Activated T-helper 2 cell treated with anti-CD3 and anti-CD28 coated beads, Interferon-gamma antibody, Interleukin-2, Interleukin-4, amounts not matched to agents 10 μg/mL and 5 μg/mL and 100 μg/mL, durations not matched to agents 14 hours and 24 hours and 36 hours (primary cell): ENCODE results near the gene KIF26B. TPM values are rescaled to one million over a fixed set of nuclear protein-coding genes. Genes with fewer than 3 reads are reported as not detected.

ENCODE experiments used
- DNase-seq: peaks from one replicate; pipeline ENCODE4 v3.0.0; 2021; ENCODE audit warnings: low spot score
- H3K27ac Mint-ChIP-seq: one replicate; pipeline ENCODE4 v1.8.0; 2021; ENCODE audit warnings: mixed read lengths
- H3K27me3 Mint-ChIP-seq: one replicate; pipeline ENCODE4 v1.8.0; 2021; ENCODE audit warnings: low read depth, mixed read lengths
- H3K36me3 Mint-ChIP-seq: one replicate; pipeline ENCODE4 v1.8.0; 2021; ENCODE audit warnings: low read depth, mixed read lengths
- H3K4me1 Mint-ChIP-seq: one replicate; pipeline ENCODE4 v1.8.0; 2021; ENCODE audit warnings: low read depth, mixed read lengths
- H3K4me3 Mint-ChIP-seq: one replicate; pipeline ENCODE4 v1.8.0; 2021; ENCODE audit warnings: low read depth, mild to moderate bottlenecking, moderate library complexity, mixed read lengths
- H3K9me3 Mint-ChIP-seq: one replicate; pipeline ENCODE4 v1.8.0; 2021; ENCODE audit warnings: mixed read lengths
- intact Hi-C: fragments of 100-400 bp; cut with micrococcal nuclease; formaldehyde crosslinking; loops from one replicate; pipeline ENCODE4 v1.15.1; 2023
- total RNA-seq: library from RNA; stranded (reverse); gene quantifications from 2 replicates; pipeline ENCODE4 v1.2.3, GENCODE V29; 2022

Gene KIF26B
- total RNA-seq, 1 donor from 2014 or later: 0.37 TPM

DNA sequence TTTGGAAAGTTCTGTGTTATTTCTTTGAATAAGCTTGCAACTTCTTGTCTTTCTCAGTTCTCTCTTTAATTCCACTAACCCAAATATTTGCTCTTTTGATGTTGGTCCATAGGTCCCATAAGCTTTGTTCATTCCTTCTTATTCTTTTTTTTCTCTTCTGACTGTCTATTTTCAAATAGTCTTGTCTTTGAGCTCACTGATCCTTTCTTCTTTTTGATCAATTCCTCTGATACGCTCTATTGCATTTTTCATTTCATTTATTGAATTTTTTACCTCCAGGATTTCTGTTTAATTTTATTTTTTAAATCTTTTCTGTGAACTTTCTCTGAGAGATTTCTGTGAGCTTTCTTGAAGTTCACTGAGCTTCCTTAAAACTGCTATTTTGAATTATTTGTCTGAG, 486.6 kb downstream of the KIF26B start:
- Mint-ChIP-seq H3K27ac (no peak overlapping the region), H3K9me3 (peaks cover 30% of the 10 kb centered on the region), H3K27me3 (no peaks in the 10 kb centered on the region)

DNA sequence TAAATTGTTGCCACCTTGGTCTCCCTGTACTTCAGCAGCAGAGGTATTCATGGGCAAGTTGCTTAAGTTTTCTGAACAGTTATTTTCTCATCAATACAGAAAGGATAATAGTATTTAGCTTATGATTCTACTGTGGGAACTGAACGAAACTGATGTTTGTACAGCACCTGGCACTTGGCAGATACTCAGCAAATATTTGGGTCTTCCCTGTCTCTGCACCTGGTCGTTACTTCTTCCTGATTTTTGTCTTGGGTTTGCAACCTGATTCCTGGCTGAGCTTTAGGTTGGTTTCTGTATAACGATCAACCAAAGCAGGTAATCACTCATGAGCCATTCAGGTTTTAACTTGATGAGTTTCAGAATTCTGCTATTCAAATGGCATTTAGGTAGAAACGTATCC, 490.6 kb downstream of the KIF26B start:
- Mint-ChIP-seq H3K27me3 (no peaks in the 10 kb centered on the region), H3K4me3 (no peak overlapping the region), H3K4me1 (peaks cover 5% of the 10 kb centered on the region), H3K9me3 (peaks cover 30% of the 10 kb centered on the region), H3K36me3 (no peaks in the 10 kb centered on the region), H3K27ac (no peak overlapping the region)
- DNase-seq: no peak
- intact Hi-C loops: no loop called here

More for the DNA sequence above, 486.6 kb downstream of the KIF26B start:
- no peak for DNase-seq
- Mint-ChIP-seq H3K4me1 (no peaks in the 10 kb centered on the region), H3K36me3 (no peaks in the 10 kb centered on the region), H3K4me3 (no peak overlapping the region)
- intact Hi-C loops: no loop called here

- H3K27ac Mint-ChIP-seq: no peak overlapping the region
- no peak overlapping the region for H3K4me3 Mint-ChIP-seq
- no peaks in the 10 kb centered on the region for H3K36me3 Mint-ChIP-seq
- intact Hi-C loops: no loop called here
- H3K9me3 Mint-ChIP-seq: peaks cover 28% of the 10 kb centered on the region
- H3K4me1 Mint-ChIP-seq: peaks cover 5% of the 10 kb centered on the region
- no peaks in the 10 kb centered on the region for H3K27me3 Mint-ChIP-seq
- no peak for DNase-seq
Observed at GRCh38 chr1:245645894-245646293, 491.1 kb downstream of the KIF26B start.

DNA sequence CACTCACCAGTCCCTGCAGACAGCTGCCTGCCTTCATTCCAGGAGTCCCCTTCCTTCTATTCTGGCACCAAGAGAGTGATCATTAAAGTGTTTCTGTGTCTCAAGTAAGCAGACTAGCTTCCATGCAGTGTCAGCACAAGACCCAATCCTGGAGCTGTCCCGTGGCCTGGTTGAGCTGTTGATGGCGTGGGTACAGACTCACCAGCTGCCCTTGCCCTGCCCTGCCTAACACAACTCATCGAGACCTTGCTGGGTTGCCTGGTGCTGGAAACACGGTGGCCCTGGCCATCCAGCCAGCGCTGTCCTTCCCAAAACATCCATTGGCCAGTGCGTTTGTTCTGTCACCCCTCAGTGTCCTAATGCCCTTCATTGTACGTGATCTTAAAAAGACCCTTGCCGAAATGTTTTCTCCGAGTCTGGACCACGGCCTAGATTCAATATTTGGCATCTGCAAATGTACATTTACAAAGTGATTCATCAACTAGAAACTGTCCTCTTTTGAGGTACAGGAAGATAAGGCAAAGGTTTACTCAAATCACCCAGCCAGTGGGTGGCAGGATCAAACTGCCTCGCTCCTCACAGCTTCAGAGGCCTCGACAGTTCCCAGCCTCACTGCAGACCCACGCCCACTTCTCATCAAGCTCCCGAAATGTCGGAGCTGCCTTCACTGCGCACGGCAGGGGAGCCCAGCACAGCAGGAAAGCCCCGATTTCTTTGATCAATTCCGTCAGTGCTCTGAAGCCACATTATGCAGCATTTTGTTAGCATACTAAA, 494.2 kb downstream of the KIF26B start:
- no peak overlapping the region for H3K4me3 Mint-ChIP-seq
- H3K4me1 Mint-ChIP-seq: peaks cover 5% of the 10 kb centered on the region
- H3K9me3 Mint-ChIP-seq: peaks cover 3% of the 10 kb centered on the region
- H3K36me3 Mint-ChIP-seq: no peaks in the 10 kb centered on the region
- intact Hi-C loops: no loop called here
- H3K27ac Mint-ChIP-seq: no peak overlapping the region
- no peak for DNase-seq
- H3K27me3 Mint-ChIP-seq: no peaks in the 10 kb centered on the region

- DNase-seq: no peak
- intact Hi-C loops: no loop called here
- H3K4me3 Mint-ChIP-seq: no peak overlapping the region
- no peaks in the 10 kb centered on the region for H3K27me3 Mint-ChIP-seq
- H3K36me3 Mint-ChIP-seq: no peaks in the 10 kb centered on the region
- H3K9me3 Mint-ChIP-seq: no peaks in the 10 kb centered on the region
- no peak overlapping the region for H3K27ac Mint-ChIP-seq
- peaks cover 5% of the 10 kb centered on the region for H3K4me1 Mint-ChIP-seq
Observed at GRCh38 chr1:245649666-245650065, 494.9 kb downstream of the KIF26B start.

DNA sequence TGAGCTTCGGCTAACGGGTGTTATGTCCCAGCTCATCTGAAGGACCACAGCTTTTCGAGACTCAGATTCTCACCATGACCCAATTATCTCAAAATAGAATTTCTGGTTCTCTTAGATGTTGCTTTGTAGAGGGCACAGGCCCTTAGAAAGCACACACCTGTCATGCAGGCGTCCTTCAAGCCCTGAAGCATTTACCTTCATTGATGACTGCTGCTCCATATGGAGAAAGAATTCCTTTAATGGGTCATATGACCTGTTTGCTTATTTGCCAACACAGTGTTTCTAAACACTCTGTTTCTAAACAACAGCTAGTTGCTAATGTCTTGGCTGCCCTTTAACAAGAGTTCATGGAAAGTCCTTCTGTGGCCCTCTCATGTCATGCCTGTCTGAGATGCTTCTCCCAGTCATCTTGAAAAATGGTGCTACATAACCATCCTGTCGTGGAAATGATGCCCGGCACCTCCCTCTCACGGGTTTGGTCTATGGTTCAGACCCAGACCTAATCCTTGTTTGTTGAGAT, 495.7 kb downstream of the KIF26B start:
- DNase-seq: no peak
- no peak overlapping the region for H3K27ac Mint-ChIP-seq
- H3K4me3 Mint-ChIP-seq: no peak overlapping the region
- intact Hi-C loops: no loop called here
- peaks cover 5% of the 10 kb centered on the region for H3K4me1 Mint-ChIP-seq
- no peaks in the 10 kb centered on the region for H3K36me3 Mint-ChIP-seq
- H3K27me3 Mint-ChIP-seq: no peaks in the 10 kb centered on the region
- H3K9me3 Mint-ChIP-seq: no peaks in the 10 kb centered on the region

DNA sequence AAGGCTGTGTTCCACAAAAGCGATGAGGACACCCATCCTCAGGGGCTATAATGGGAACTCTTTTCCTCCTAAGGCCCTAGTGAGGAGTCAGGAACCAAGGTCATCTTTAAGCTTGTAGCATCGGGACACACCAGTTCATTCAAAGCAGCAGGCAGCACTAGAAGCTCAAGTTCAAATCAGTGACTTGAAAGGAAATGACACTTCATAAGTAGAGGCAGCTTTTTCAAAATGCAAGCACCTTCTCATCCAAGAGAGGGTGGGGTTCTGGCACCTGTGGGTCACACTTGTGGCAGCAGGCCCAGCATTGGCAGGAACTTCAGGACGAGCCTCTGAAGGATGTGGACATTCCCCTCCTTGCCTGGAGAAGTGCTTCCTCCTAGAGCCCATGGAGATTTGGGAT, 496.3 kb downstream of the KIF26B start:
- DNase-seq: no peak
- intact Hi-C loops: no loop called here
- H3K27me3 Mint-ChIP-seq: no peaks in the 10 kb centered on the region
- no peak overlapping the region for H3K4me3 Mint-ChIP-seq
- H3K9me3 Mint-ChIP-seq: no peaks in the 10 kb centered on the region
- peaks cover 5% of the 10 kb centered on the region for H3K4me1 Mint-ChIP-seq
- no peaks in the 10 kb centered on the region for H3K36me3 Mint-ChIP-seq
- no peak overlapping the region for H3K27ac Mint-ChIP-seq

GRCh38 chr1:245652116-245652515, 497.3 kb downstream of the KIF26B start:
- Mint-ChIP-seq H3K27ac (no peak overlapping the region), H3K27me3 (no peaks in the 10 kb centered on the region), H3K9me3 (no peaks in the 10 kb centered on the region), H3K36me3 (no peaks in the 10 kb centered on the region), H3K4me1 (peaks cover 5% of the 10 kb centered on the region), H3K4me3 (no peak overlapping the region)
- no peak for DNase-seq
- intact Hi-C loops: no loop called here

DNA sequence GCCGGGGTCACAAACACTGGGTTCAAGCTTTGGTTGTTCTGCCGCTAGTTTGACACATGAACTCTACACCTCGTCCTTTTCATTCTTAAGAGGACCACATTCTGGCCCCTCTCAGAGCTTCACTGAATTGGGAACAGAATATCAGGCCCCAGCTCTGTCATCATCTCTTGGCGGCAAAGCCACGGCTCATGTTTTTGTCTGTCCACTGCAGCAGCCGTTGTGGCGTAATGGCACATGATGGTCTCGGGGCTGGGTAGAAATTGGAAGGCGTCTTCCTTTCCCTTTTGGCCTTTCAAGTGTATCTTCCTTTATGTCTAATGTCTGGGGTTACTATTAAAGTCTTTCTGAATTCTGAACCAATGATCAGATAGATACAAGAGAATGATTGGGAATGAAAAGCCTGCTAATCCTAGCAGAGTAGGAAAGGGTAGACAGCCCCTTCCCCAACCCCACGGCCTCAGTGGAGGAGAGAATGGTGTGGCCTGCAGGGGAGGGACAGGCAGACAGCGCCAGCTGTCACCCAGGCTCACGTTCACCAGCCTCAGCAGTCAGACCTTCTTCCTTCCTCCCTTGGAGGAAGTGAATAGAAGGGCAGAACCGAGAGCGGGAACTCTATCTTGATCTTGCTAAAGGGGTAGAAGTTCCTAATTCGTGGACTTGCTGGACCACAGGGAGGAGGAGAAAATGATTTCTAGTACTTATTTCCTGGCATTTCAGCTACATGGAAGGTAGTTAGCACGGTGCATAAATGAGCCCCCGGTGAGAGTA, 498.1 kb downstream of the KIF26B start:
- Mint-ChIP-seq H3K9me3 (no peaks in the 10 kb centered on the region), H3K4me3 (no peak overlapping the region), H3K4me1 (peaks cover 5% of the 10 kb centered on the region), H3K27ac (no peak overlapping the region), H3K36me3 (no peaks in the 10 kb centered on the region), H3K27me3 (no peaks in the 10 kb centered on the region)
- no peak for DNase-seq
- intact Hi-C loops: no loop called here

- intact Hi-C loops: no loop called here
- peaks cover 2% of the 10 kb centered on the region for H3K4me1 Mint-ChIP-seq
- no peaks in the 10 kb centered on the region for H3K27me3 Mint-ChIP-seq
- no peak overlapping the region for H3K27ac Mint-ChIP-seq
- H3K36me3 Mint-ChIP-seq: no peaks in the 10 kb centered on the region
- no peak overlapping the region for H3K4me3 Mint-ChIP-seq
- DNase-seq: no peak
- H3K9me3 Mint-ChIP-seq: no peaks in the 10 kb centered on the region
Observed at GRCh38 chr1:245654460-245655050, 499.8 kb downstream of the KIF26B start.

DNA sequence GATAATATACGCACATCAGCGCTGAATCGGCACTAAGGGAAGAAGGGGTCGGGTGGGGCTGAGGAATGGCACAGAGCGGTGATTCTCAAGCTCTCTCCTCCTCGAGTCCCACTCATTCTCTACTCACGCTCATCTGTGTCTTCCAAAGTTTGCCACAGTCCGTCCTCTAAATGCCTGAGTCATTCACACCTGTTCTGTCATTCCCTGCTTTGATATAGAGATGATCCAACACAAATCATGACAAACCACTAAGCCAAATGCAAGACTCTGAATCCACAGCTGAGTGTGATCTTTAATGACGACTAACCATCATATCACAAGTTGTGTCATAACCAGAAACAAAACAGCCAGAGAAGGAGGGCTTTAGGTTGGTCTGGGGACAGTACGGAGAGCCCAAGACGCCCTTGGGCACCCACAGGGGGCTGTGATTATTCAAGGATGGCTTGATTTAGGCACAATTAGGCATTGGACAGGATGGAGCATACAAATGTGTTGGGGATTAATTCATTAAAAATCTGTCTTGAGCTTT, 501.5 kb downstream of the KIF26B start:
- Mint-ChIP-seq H3K27ac (no peak overlapping the region), H3K4me1 (no peaks in the 10 kb centered on the region), H3K4me3 (no peak overlapping the region), H3K36me3 (no peaks in the 10 kb centered on the region), H3K9me3 (no peaks in the 10 kb centered on the region), H3K27me3 (no peaks in the 10 kb centered on the region)
- intact Hi-C loops: no loop called here
- DNase-seq: no peak

- intact Hi-C loops: no loop called here
Observed at GRCh38 chr1:245657371-245657770, 502.6 kb downstream of the KIF26B start.

DNA sequence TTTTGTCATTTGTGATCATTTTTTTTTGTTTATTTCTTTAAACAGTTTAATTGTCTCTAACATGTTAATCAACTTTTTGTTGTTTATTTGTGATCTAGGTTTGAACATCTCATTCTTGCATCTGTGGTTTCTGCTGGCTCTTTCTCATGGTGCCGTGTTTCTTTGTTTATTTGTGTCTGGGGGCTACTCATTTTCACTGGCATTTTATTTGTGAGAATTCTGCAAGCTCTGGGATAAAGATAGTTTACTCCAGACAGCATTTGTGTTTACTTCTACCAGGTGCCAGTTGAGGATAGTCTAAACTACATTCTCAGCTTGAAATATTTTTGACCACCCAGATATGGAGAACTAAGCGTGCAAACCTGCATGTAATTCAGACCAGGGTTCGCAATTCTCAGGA, 508.6 kb downstream of the KIF26B start:
- H3K36me3 Mint-ChIP-seq: no peaks in the 10 kb centered on the region
- intact Hi-C loops: no loop called here
- no peak for DNase-seq
- H3K9me3 Mint-ChIP-seq: no peaks in the 10 kb centered on the region
- H3K4me3 Mint-ChIP-seq: no peak overlapping the region
- H3K27ac Mint-ChIP-seq: no peak overlapping the region
- H3K27me3 Mint-ChIP-seq: no peaks in the 10 kb centered on the region
- no peaks in the 10 kb centered on the region for H3K4me1 Mint-ChIP-seq

More at GRCh38 chr1:245657371-245657770, 502.6 kb downstream of the KIF26B start:
- DNase-seq: no peak
- Mint-ChIP-seq H3K27ac (no peak overlapping the region), H3K9me3 (no peaks in the 10 kb centered on the region), H3K4me3 (no peak overlapping the region), H3K27me3 (no peaks in the 10 kb centered on the region), H3K36me3 (no peaks in the 10 kb centered on the region), H3K4me1 (no peaks in the 10 kb centered on the region)
